Prostate gland (tissue), 2 donors: ENCODE results near the gene UNC13C. TPM values are rescaled to one million over a fixed set of nuclear protein-coding genes. Genes with fewer than 3 reads are reported as not detected.

Experiments used
- DNase-seq: peaks from one replicate; pipeline ENCODE4 v3.0.0-alpha.2; 2019; ENCODE audit warnings: low spot score
- H3K27ac ChIP-seq, 2 donors: fragments of 200-600 bp; sonication (generic); 2 replicates each; pipeline ENCODE4 v1.5.1; 2017 to 2019
- H3K27me3 ChIP-seq: fragments of 200-600 bp; sonication (generic); replicated peaks from 2 replicates; pipeline ENCODE4 v1.5.1; 2019; ENCODE audit not compliant: insufficient read depth
- H3K36me3 ChIP-seq, 2 donors: fragments of 200-600 bp; sonication (generic); 1 replicate in 1 of 2; 2 replicates in 1 of 2; pipeline versions ENCODE4 v1.5.1 to v1.8.1; 2017 to 2019
- H3K4me1 ChIP-seq: fragments of 200-600 bp; sonication (generic); replicated peaks from 2 replicates; pipeline ENCODE4 v1.5.1; 2019
- H3K4me3 ChIP-seq, 2 donors: fragments of 200-600 bp; sonication (generic); 2 replicates each; pipeline ENCODE4 v1.5.1; 2017 to 2019
- H3K9me3 ChIP-seq: fragments of 200-600 bp; sonication (generic); 2 replicates; pipeline ENCODE4 v1.5.1; 2017
- POLR2A ChIP-seq: fragments of 450-650 bp; IDR thresholded peaks from one replicate; pipeline ENCODE4 v1.6.1; 2016; ENCODE audit warnings: antibody characterized with exemption, mild to moderate bottlenecking
- POLR2AphosphoS5 ChIP-seq: sonication (generic); formaldehyde crosslinking; IDR thresholded peaks from one replicate; pipeline ENCODE4 v1.6.1; 2017; ENCODE audit warnings: antibody characterized with exemption
- WGBS: methylation state at CpG from one replicate; pipeline ENCODE4 v1.1.5; 2018; 5-methylcytosine and 5-hydroxymethylcytosine counted together
- intact Hi-C: fragments of 100-400 bp; cut with DNase I; formaldehyde crosslinking; loops from one replicate; pipeline ENCODE4 v1.14.2; 2022
- total RNA-seq, 2 donors: library from RNA; depleted of rRNA; stranded (reverse); fragments of >200 nt; gene quantifications; one replicate each; pipeline ENCODE4 v1.1.0, GENCODE V29; 2016
- TF ChIP-seq, protein P1 (sequence below), 4 experiments: fragments of 200-600 bp in 2 of 4; fragments of 450-650 bp in 2 of 4; sonication (generic) in 2 of 4; IDR thresholded peaks; 1 replicate in 3 of 4; 2 replicates in 1 of 4; pipeline ENCODE4 v1.5.1; 2016 to 2019; ENCODE audit warnings: antibody characterized with exemption in 4 of 4, mild to moderate bottlenecking in 2 of 4, moderate library complexity in 2 of 4

UNC13C gene
- total RNA-seq, 2 donors from 2014 or later = 3.6 TPM; not detected in 1

DNA sequence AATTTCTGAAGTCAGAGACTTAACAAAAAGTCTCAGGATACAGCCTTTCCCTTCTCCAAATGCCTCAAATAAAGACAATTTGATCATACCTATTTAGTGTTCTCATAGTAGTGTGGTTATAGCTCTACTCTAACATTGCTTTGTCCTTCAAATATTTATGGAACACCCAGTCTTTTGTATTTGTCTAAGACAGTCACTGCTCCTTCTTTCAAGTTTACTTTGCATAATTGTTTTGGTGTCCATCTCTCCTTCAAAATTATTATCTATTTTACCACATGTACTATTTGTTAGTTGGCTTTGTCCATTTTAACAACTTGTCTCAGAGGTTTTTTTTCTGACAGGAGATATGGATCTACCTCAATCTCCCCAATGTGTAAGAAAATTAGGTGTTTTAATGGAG, 118.8 kb downstream of the UNC13C start:
- Histone ChIP-seq H3K27ac (no peak overlapping the region), H3K9me3 (no peaks in the 10 kb centered on the region), H3K4me3 (no peak overlapping the region), H3K36me3 (no peaks in the 10 kb centered on the region), H3K4me1 (no peaks in the 10 kb centered on the region), H3K27me3 (no peaks in the 10 kb centered on the region)
- no peak for TF ChIP-seq POLR2A
- peak; percentile 62 for TF ChIP-seq POLR2AphosphoS5
- DNase-seq = no peak
- intact Hi-C loops = no loop called here

DNA sequence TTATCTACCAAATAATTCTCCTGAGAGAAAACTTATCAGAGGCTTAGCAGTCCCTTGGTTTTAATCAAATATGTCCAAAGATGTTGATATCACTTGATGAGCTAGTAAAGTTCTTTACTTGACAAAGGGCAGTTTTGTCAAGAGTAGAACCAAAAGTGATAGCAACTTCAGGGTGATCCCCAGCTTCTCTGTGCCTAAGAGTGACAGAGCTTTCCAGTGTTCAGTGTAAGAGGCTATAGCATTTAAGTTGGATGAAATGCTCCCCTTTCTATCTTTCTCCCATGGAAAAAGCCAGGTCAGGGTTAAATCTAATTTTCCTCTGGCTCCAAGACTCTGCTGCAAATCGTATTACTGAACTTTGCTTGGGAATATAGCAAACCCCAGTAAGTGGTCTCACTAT, 120.8 kb downstream of the UNC13C start:
- Histone ChIP-seq H3K4me3 (no peak overlapping the region), H3K36me3 (no peaks in the 10 kb centered on the region), H3K9me3 (no peaks in the 10 kb centered on the region), H3K27me3 (no peaks in the 10 kb centered on the region), H3K27ac (no peak overlapping the region), H3K4me1 (no peaks in the 10 kb centered on the region)
- intact Hi-C loops = no loop called here
- DNase-seq = no peak
- TF ChIP-seq, protein P1, sequence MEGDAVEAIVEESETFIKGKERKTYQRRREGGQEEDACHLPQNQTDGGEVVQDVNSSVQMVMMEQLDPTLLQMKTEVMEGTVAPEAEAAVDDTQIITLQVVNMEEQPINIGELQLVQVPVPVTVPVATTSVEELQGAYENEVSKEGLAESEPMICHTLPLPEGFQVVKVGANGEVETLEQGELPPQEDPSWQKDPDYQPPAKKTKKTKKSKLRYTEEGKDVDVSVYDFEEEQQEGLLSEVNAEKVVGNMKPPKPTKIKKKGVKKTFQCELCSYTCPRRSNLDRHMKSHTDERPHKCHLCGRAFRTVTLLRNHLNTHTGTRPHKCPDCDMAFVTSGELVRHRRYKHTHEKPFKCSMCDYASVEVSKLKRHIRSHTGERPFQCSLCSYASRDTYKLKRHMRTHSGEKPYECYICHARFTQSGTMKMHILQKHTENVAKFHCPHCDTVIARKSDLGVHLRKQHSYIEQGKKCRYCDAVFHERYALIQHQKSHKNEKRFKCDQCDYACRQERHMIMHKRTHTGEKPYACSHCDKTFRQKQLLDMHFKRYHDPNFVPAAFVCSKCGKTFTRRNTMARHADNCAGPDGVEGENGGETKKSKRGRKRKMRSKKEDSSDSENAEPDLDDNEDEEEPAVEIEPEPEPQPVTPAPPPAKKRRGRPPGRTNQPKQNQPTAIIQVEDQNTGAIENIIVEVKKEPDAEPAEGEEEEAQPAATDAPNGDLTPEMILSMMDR (IDR thresholded peaks at IDR 0.05) = no peak
- WGBS = 44% methylated on average over 1 of the region's 1 CpG

DNA sequence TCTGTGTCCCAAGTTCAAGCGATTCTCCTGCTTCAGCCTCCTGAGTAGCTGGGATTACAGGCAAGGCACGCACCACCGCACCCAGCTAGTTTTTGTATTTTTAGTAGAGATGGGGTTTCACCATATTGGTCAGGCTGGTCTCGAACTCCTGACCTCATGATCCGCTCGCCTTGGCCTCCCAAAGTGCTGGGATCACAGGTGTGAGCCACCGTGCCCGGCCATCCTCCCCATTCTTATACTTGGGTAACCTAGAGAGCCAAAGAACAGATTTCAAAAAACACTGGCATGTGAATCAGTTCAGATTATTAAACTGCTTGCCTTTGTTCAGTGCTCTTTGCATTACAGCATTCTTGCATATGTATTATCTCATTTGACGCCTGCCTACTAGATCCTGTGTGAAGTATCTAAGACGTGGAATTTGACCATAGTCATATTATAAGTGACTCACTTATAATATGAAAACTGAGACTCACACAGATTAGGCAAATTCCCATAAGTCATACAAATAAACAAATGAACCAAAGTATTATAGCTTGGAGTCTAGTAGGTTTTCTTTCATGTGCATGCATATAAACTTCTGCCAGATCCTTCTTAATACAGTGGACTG, 123.5 kb downstream of the UNC13C start:
- WGBS = 85% methylated on average over 10 of the region's 10 CpGs
- Histone ChIP-seq H3K27me3 (no peaks in the 10 kb centered on the region), H3K4me1 (no peaks in the 10 kb centered on the region)

DNA sequence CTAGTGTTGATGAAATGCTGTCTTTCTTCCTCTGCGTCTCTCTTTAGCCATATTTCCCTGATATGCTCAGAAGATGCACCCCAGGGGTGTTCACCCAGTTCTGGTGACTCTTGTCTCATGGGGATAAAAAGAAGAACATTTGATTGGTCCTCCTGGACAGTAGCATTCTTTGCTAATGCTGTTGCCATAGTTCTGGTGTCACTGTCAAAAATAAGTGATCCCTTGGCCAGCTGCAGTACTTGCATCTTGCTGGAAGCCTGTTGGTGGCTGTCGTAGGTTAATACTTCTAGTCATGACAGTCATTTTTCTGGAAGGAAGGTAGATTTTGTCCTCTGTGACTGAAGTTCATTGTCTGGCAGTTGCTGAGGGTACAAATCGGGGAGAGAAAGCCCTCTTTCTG, 124.5 kb downstream of the UNC13C start:
- H3K27me3 ChIP-seq = no peaks in the 10 kb centered on the region
- WGBS = 88% methylated on average over 3 of the region's 3 CpGs
- TF ChIP-seq POLR2AphosphoS5 (no peak), POLR2A (no peak)
- TF ChIP-seq, protein P1 (IDR thresholded peaks at IDR 0.05) = no peak
- H3K36me3 ChIP-seq = no peaks in the 10 kb centered on the region
- no peak overlapping the region for H3K27ac ChIP-seq
- H3K9me3 ChIP-seq = no peaks in the 10 kb centered on the region
- no peaks in the 10 kb centered on the region for H3K4me1 ChIP-seq
- intact Hi-C loops = no loop called here
- no peak overlapping the region for H3K4me3 ChIP-seq
- DNase-seq = no peak

More for the DNA sequence above, 123.5 kb downstream of the UNC13C start:
- TF ChIP-seq POLR2A = no peak
- TF ChIP-seq, protein P1 (IDR thresholded peaks at IDR 0.05) = no peak
- no peak for TF ChIP-seq POLR2AphosphoS5
- no peak for DNase-seq
- no peaks in the 10 kb centered on the region for H3K36me3 ChIP-seq
- no peak overlapping the region for H3K27ac ChIP-seq
- no peak overlapping the region for H3K4me3 ChIP-seq
- intact Hi-C loops = no loop called here
- no peaks in the 10 kb centered on the region for H3K9me3 ChIP-seq

DNA sequence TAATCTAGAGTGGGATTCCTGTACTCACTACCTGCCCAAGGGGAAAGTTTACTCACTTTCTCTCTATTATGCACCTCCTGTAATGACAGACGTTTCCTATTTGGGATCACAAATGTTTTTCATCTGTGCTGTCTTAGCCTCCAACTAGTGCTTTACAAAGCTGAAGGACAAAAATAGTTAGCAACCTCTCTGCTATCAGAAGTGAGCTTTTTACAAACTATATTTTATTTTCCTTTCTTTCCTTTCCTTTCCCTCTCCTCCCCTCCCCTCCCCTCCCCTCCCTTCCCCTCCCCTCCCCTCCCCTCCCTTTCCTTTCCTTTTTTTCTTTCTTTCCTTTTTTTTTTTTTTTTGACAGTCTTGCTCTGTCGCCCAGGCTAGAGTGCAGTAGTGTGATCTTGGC, 130.8 kb downstream of the UNC13C start:
- 80% methylated on average over 2 of the region's 2 CpGs for WGBS
- intact Hi-C loops = no loop called here
- H3K9me3 ChIP-seq = no peaks in the 10 kb centered on the region
- no peaks in the 10 kb centered on the region for H3K36me3 ChIP-seq
- H3K4me1 ChIP-seq = no peaks in the 10 kb centered on the region
- no peak for TF ChIP-seq POLR2AphosphoS5
- TF ChIP-seq, protein P1 (IDR thresholded peaks at IDR 0.05) = no peak
- H3K27ac ChIP-seq = no peak overlapping the region
- H3K27me3 ChIP-seq = no peaks in the 10 kb centered on the region
- no peak overlapping the region for H3K4me3 ChIP-seq
- DNase-seq = no peak
